Fibroblast of lung (primary cell): ENCODE data around the gene UGT1A5. TPM values are rescaled to one million over a fixed set of nuclear protein-coding genes. Genes with fewer than 3 reads are reported as not detected.

Experiments used
- DNase-seq, 2 donors: peaks; one replicate each; pipeline versions ENCODE4 v3.0.0 to v3.0.0-alpha.2; 2010; ENCODE audit warnings: low read depth in 2 of 2
- H2AFZ ChIP-seq: 2 replicates; pipeline ENCODE4 v1.5.1; 2012; ENCODE audit warnings: low read length, control low read depth, inconsistent platforms
- H3K27ac ChIP-seq: 2 replicates; pipeline ENCODE4 v1.5.1; 2011; ENCODE audit warnings: low read length, control low read depth; ENCODE audit not compliant: insufficient read depth
- H3K27me3 ChIP-seq: 2 replicates; pipeline ENCODE4 v1.5.1; 2011; ENCODE audit warnings: mild to moderate bottlenecking, low read length; ENCODE audit not compliant: control insufficient read depth, insufficient read depth
- H3K36me3 ChIP-seq: 2 replicates; pipeline ENCODE4 v1.5.1; 2011; ENCODE audit warnings: low read length; ENCODE audit not compliant: control insufficient read depth, insufficient read depth
- H3K4me1 ChIP-seq: 2 replicates; pipeline ENCODE4 v1.5.1; 2011; ENCODE audit warnings: low read length; ENCODE audit not compliant: control insufficient read depth, insufficient read depth; ENCODE audit errors: extremely low read depth
- H3K4me2 ChIP-seq: 2 replicates; pipeline ENCODE4 v1.5.1; 2011; ENCODE audit warnings: low read length, control low read depth; ENCODE audit not compliant: insufficient read depth; ENCODE audit errors: extremely low read depth
- H3K4me3 ChIP-seq, 4 experiments: fragments of 200-600 bp in 1 of 4; sonication (generic) in 1 of 4; replicated peaks in 1 of 4; 2 replicates each; pipeline ENCODE4 v1.5.1; 2011 to 2016; ENCODE audit warnings: low read length in 4 of 4, low read depth in 3 of 4, mild to moderate bottlenecking in 3 of 4, control low read depth in 2 of 4, inconsistent platforms in 1 of 4, mixed read lengths in 1 of 4; ENCODE audit not compliant: insufficient read depth in 1 of 4; ENCODE audit errors: control extremely low read depth in 1 of 4
- H3K79me2 ChIP-seq: 2 replicates; pipeline ENCODE4 v1.5.1; 2012; ENCODE audit warnings: mild to moderate bottlenecking, low read length, inconsistent platforms; ENCODE audit not compliant: control insufficient read depth, insufficient read depth
- H3K9ac ChIP-seq: 2 replicates; pipeline ENCODE4 v1.5.1; 2011; ENCODE audit warnings: mild to moderate bottlenecking, low read length, control low read depth; ENCODE audit not compliant: insufficient read depth
- H3K9me3 ChIP-seq: 2 replicates; pipeline ENCODE4 v1.5.1; 2012; ENCODE audit warnings: low read depth, low read length; ENCODE audit not compliant: control insufficient read depth, insufficient read depth
- H4K20me1 ChIP-seq: 2 replicates; pipeline ENCODE4 v1.5.1; 2011; ENCODE audit warnings: low read length; ENCODE audit not compliant: control insufficient read depth, insufficient read depth; ENCODE audit errors: extremely low read depth
- EZH2 ChIP-seq: IDR thresholded peaks from 2 replicates; pipeline ENCODE4 v1.5.1; 2012; ENCODE audit warnings: low read length, control low read depth, mild to moderate bottlenecking; ENCODE audit errors: missing control alignments
- polyA plus RNA-seq, 2 donors: library from polyadenylated mRNA; depleted of rRNA in 1 of 2; stranded (reverse) in 1 of 2; unstranded in 1 of 2; fragments of >200 nt; gene quantifications; 2 replicates each; pipeline ENCODE4 v1.2.1, GENCODE V29; 2011 to 2012; ENCODE audit warnings: missing spikeins in 1 of 2
- total RNA-seq: library from RNA; depleted of rRNA; stranded (reverse); fragments of >200 nt; gene quantifications from 2 replicates; pipeline ENCODE4 v1.2.1, GENCODE V29; 2014
- TF ChIP-seq, protein P1 (sequence below), 2 donors: IDR thresholded peaks in 1 of 2; conservative IDR thresholded peaks in 1 of 2; 1 replicate in 1 of 2; 2 replicates in 1 of 2; pipeline ENCODE4 v1.5.1; 2011 to 2012; ENCODE audit warnings: low read length in 2 of 2, control low read depth in 1 of 2, inconsistent platforms in 1 of 2, low read depth in 1 of 2, mild to moderate bottlenecking in 1 of 2

UGT1A5 gene
- total and polyA plus RNA-seq, 2 donors (not counting 1 experiment from before 2014, with no cell fraction given), result not detected

DNA sequence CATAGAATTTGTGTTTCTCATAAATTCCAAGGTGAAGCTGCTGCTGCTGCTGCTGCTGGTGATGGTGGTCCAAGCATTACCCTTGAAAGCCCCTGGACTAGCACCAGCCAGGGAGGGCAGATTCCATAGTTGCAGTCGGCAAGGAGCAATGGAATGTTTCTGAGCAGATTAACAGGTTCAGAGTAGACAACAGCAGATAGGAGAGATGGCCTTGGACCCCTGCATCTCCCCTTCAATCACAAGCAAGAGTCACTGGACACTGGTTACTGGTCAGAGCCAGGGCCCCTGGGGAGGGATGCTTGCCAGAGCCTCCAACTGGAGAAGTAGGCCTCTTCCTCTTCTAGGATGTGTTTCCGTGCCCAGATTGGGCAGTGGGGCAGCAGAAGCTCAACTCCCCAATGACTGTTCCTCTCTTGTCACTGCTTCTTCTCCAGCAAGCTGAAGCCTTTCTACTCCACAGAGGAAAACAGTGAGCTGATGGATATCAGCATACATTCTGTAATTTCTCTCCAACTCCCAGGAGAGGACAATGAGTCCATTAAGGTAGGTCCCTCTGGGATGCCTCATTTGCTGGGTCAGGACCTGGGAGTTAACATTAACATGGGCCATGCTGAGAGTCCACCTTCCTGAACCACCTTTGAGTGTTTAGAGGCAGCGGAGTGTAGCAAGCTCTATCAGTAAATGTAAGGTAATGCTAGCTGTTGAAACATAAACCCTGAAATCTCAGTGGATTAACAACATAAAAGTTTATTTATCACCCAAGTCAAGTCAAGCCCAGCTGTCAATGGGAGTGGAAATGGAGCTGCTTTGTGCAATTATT lies 100.7 kb downstream of the UGT1A5 start:
- Histone ChIP-seq H3K27ac (no peak overlapping the region), H4K20me1 (no peaks in the 10 kb centered on the region)

GRCh38 chr2:233814056-233814835 lies 101.5 kb downstream of the UGT1A5 start:
- H3K27me3 ChIP-seq, result no peaks in the 10 kb centered on the region
- H3K9ac ChIP-seq, result no peak overlapping the region
- no peak overlapping the region for H3K27ac ChIP-seq
- no peak overlapping the region for H3K4me3 ChIP-seq
- DNase-seq, result no peak
- H3K4me2 ChIP-seq, result no peak overlapping the region
- H3K79me2 ChIP-seq, result no peaks in the 10 kb centered on the region
- no peak for TF ChIP-seq EZH2
- TF ChIP-seq, protein P1, sequence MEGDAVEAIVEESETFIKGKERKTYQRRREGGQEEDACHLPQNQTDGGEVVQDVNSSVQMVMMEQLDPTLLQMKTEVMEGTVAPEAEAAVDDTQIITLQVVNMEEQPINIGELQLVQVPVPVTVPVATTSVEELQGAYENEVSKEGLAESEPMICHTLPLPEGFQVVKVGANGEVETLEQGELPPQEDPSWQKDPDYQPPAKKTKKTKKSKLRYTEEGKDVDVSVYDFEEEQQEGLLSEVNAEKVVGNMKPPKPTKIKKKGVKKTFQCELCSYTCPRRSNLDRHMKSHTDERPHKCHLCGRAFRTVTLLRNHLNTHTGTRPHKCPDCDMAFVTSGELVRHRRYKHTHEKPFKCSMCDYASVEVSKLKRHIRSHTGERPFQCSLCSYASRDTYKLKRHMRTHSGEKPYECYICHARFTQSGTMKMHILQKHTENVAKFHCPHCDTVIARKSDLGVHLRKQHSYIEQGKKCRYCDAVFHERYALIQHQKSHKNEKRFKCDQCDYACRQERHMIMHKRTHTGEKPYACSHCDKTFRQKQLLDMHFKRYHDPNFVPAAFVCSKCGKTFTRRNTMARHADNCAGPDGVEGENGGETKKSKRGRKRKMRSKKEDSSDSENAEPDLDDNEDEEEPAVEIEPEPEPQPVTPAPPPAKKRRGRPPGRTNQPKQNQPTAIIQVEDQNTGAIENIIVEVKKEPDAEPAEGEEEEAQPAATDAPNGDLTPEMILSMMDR (conservative IDR thresholded peaks at IDR 0.05 in 1 of 2, IDR thresholded peaks at IDR 0.05 in 1 of 2; ENCODE audit: low read depth in 1 of 2, low read length in 2 of 2), result no peak
- no peaks in the 10 kb centered on the region for H3K36me3 ChIP-seq
- H4K20me1 ChIP-seq, result no peaks in the 10 kb centered on the region
- H2AFZ ChIP-seq, result no peak overlapping the region
- H3K9me3 ChIP-seq, result no peaks in the 10 kb centered on the region
- H3K4me1 ChIP-seq, result no peaks in the 10 kb centered on the region

More for the DNA sequence above, 100.7 kb downstream of the UGT1A5 start:
- Histone ChIP-seq H3K4me3 (no peak overlapping the region), H3K36me3 (no peaks in the 10 kb centered on the region), H2AFZ (no peak overlapping the region), H3K4me1 (no peaks in the 10 kb centered on the region), H3K27me3 (no peaks in the 10 kb centered on the region), H3K9ac (no peak overlapping the region), H3K9me3 (no peaks in the 10 kb centered on the region), H3K4me2 (no peak overlapping the region), H3K79me2 (no peaks in the 10 kb centered on the region)
- DNase-seq, result no peak
- no peak for TF ChIP-seq EZH2
- TF ChIP-seq, protein P1 (conservative IDR thresholded peaks at IDR 0.05 in 1 of 2, IDR thresholded peaks at IDR 0.05 in 1 of 2; ENCODE audit: low read depth in 1 of 2, low read length in 2 of 2), result no peak

GRCh38 chr2:233815861-233816260 lies 103.2 kb downstream of the UGT1A5 start:
- H3K9me3 ChIP-seq, result no peaks in the 10 kb centered on the region
- DNase-seq, result peak in 1 of 2 donors; percentile 38
- no peak overlapping the region for H3K9ac ChIP-seq
- no peak overlapping the region for H3K27ac ChIP-seq
- H3K79me2 ChIP-seq, result no peaks in the 10 kb centered on the region
- no peak for TF ChIP-seq EZH2
- TF ChIP-seq, protein P1 (conservative IDR thresholded peaks at IDR 0.05 in 1 of 2, IDR thresholded peaks at IDR 0.05 in 1 of 2; ENCODE audit: low read depth in 1 of 2, low read length in 2 of 2), result no peak
- no peaks in the 10 kb centered on the region for H3K27me3 ChIP-seq
- H3K36me3 ChIP-seq, result no peaks in the 10 kb centered on the region
- no peak overlapping the region for H2AFZ ChIP-seq
- no peak overlapping the region for H3K4me3 ChIP-seq
- H3K4me1 ChIP-seq, result no peaks in the 10 kb centered on the region
- no peaks in the 10 kb centered on the region for H4K20me1 ChIP-seq
- no peak overlapping the region for H3K4me2 ChIP-seq
